Measurements from ENCODE around the gene SH3GL3.

DNA sequence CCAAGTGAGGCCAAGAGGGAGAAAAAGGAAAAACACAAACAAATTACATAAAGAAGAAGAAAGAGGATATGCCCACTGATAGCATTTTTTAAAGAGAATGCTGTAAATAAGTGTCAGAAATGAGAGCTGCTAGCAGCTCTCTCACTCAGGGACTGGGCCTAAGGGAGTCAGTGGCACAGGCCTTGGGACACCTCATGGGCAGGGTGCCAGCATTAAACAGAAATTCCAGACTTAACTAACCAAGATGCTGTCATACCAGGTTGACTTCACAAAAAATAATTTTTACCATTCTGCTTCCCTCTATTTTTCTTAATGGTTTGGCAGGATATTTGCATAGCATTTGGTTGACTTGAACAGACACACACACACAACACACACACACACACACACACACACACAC, 114.5 kb downstream of the SH3GL3 start:
- TF ChIP-seq CTCF (IDR thresholded peaks at IDR 0.05), result no peak
- TF ChIP-seq POLR2A (IDR thresholded peaks at IDR 0.05), result no peak

All from lower leg skin (tissue), 3 donors.